ENCODE results near the gene PNKD. TPM values are rescaled to one million over a fixed set of nuclear protein-coding genes. Genes with fewer than 3 reads are reported as not detected.

Gene PNKD
- total and polyA plus RNA-seq, 2 experiments from 2014 or later = 28.2 to 83.3 TPM

GRCh38 chr2:218244204-218244603 is 26.1 kb upstream of the PNKD start (continued):
- TF ChIP-seq, protein P1, sequence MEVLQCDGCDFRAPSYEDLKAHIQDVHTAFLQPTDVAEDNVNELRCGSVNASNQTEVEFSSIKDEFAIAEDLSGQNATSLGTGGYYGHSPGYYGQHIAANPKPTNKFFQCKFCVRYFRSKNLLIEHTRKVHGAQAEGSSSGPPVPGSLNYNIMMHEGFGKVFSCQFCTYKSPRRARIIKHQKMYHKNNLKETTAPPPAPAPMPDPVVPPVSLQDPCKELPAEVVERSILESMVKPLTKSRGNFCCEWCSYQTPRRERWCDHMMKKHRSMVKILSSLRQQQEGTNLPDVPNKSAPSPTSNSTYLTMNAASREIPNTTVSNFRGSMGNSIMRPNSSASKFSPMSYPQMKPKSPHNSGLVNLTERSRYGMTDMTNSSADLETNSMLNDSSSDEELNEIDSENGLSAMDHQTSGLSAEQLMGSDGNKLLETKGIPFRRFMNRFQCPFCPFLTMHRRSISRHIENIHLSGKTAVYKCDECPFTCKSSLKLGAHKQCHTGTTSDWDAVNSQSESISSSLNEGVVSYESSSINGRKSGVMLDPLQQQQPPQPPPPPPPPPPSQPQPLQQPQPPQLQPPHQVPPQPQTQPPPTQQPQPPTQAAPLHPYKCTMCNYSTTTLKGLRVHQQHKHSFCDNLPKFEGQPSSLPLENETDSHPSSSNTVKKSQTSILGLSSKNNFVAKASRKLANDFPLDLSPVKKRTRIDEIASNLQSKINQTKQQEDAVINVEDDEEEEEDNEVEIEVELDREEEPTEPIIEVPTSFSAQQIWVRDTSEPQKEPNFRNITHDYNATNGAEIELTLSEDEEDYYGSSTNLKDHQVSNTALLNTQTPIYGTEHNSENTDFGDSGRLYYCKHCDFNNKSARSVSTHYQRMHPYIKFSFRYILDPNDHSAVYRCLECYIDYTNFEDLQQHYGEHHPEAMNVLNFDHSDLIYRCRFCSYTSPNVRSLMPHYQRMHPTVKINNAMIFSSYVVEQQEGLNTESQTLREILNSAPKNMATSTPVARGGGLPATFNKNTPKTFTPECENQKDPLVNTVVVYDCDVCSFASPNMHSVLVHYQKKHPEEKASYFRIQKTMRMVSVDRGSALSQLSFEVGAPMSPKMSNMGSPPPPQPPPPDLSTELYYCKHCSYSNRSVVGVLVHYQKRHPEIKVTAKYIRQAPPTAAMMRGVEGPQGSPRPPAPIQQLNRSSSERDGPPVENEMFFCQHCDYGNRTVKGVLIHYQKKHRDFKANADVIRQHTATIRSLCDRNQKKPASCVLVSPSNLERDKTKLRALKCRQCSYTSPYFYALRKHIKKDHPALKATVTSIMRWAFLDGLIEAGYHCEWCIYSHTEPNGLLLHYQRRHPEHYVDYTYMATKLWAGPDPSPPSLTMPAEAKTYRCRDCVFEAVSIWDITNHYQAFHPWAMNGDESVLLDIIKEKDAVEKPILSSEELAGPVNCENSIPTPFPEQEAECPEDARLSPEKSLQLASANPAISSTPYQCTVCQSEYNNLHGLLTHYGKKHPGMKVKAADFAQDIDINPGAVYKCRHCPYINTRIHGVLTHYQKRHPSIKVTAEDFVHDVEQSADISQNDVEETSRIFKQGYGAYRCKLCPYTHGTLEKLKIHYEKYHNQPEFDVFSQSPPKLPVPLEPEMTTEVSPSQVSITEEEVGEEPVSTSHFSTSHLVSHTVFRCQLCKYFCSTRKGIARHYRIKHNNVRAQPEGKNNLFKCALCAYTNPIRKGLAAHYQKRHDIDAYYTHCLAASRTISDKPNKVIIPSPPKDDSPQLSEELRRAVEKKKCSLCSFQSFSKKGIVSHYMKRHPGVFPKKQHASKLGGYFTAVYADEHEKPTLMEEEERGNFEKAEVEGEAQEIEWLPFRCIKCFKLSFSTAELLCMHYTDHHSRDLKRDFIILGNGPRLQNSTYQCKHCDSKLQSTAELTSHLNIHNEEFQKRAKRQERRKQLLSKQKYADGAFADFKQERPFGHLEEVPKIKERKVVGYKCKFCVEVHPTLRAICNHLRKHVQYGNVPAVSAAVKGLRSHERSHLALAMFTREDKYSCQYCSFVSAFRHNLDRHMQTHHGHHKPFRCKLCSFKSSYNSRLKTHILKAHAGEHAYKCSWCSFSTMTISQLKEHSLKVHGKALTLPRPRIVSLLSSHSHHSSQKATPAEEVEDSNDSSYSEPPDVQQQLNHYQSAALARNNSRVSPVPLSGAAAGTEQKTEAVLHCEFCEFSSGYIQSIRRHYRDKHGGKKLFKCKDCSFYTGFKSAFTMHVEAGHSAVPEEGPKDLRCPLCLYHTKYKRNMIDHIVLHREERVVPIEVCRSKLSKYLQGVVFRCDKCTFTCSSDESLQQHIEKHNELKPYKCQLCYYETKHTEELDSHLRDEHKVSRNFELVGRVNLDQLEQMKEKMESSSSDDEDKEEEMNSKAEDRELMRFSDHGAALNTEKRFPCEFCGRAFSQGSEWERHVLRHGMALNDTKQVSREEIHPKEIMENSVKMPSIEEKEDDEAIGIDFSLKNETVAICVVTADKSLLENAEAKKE (CRISPR knock-in tag; IDR thresholded peaks at IDR 0.05) = no peak
- no peak for TF ChIP-seq REST (IDR thresholded peaks at IDR 0.05; ENCODE audit: unreplicated experiment)

DNA sequence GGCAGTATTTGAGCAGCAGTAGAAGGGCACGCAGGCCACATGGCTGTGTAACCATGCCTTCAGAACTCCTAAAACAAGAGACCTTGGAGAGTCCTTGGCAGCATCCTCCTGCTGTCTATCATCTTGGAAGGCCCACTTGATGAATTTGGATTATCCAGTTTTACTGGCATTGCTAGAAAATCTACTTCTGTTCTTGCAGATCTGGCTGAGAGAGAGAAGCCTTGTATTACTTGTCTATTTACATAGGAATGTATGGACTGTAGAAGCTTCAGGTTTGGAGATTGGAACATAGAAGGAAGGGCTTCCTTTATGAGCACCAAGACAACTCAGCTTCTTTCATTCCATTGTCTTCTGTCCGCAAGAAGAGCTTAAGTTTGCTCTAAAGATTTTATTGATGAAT is 25.7 kb upstream of the PNKD start:
- peaks cover 33% of the 10 kb centered on the region for H4K20me1 ChIP-seq (replicated peaks; ENCODE audit: insufficient read depth)
- 0 out of 2 replicates have a peak, but pooled peaks cover 4% of the 10 kb centered on the region for H3F3A ChIP-seq (replicated peaks; ENCODE audit: low read depth)
- Mint-ChIP-seq H3K9me3 (no peaks in the 10 kb centered on the region), H3K4me3 (no peak overlapping the region), H3K36me3 (ENCODE audit: low read depth) (peaks cover 80% of the 10 kb centered on the region), H3K4me1 (no peaks in the 10 kb centered on the region), H3K27ac (no peak overlapping the region), H3K27me3 (ENCODE audit: insufficient read depth, low read depth, poor library complexity) (peaks cover 3% of the 10 kb centered on the region)
- ATAC-seq (no peak), DNase-seq (ENCODE audit: low spot score) (no peak)
- H3K4me1 ChIP-seq (ENCODE audit: insufficient read depth) = no peaks in the 10 kb centered on the region
- no peak overlapping the region for H2AFZ ChIP-seq
- no peaks in the 10 kb centered on the region for H3K27me3 ChIP-seq (ENCODE audit: insufficient read depth)
- H3K27ac ChIP-seq (ENCODE audit: low read depth) = no peak overlapping the region
- H3K4me2 ChIP-seq = no peak overlapping the region
- H3K4me3 ChIP-seq = no peak overlapping the region
- peaks cover 4% of the 10 kb centered on the region; the same call in 1 of the 2 replicates for H3K79me2 ChIP-seq (replicated peaks; ENCODE audit: insufficient read depth)
- peaks cover 80% of the 10 kb centered on the region for H3K36me3 ChIP-seq (ENCODE audit: insufficient read depth)
- no peaks in the 10 kb centered on the region for H3K9me2 ChIP-seq (ENCODE audit: insufficient read depth)
- TF ChIP-seq REST (IDR thresholded peaks at IDR 0.05; ENCODE audit: unreplicated experiment) (no peak), EZH2phosphoT487 (IDR thresholded peaks at IDR 0.05; ENCODE audit: unreplicated experiment) (no peak), ETS1 (IDR thresholded peaks at IDR 0.05) (no peak), CREB1 (CRISPR knock-in tag; IDR thresholded peaks at IDR 0.05; ENCODE audit: low read depth) (no peak), ZNF114 (CRISPR knock-in tag; IDR thresholded peaks at IDR 0.05) (no peak), EZH2 (IDR thresholded peaks at IDR 0.05; ENCODE audit: low read depth, unreplicated experiment) (no peak), STAT1 (IDR thresholded peaks at IDR 0.05; ENCODE audit: unreplicated experiment) (no peak), POLR2AphosphoS5 (IDR thresholded peaks at IDR 0.05; ENCODE audit: low read depth) (no peak)
